ENCODE data around the gene THOC6. TPM values are rescaled to one million over a fixed set of nuclear protein-coding genes. Genes with fewer than 3 reads are reported as not detected.

THOC6 gene
- total and polyA plus RNA-seq, 9 of the 15 experiments (the other 6 are each of a cell fraction or from before 2014, with no cell fraction given), result 2.5 to 65.4 (median 42.3) TPM

- TF ChIP-seq KLF1 (tag; IDR thresholded peaks at IDR 0.05), result no peak
- peak; percentile 72 for TF ChIP-seq CTCFL (IDR thresholded peaks at IDR 0.05; ENCODE audit: borderline replicate concordance, insufficient read depth, low read depth, low read length, poor library complexity, severe bottlenecking)
- TF ChIP-seq PRDM10 (IDR thresholded peaks at IDR 0.05; ENCODE audit: partially characterized antibody), result no peak
- no peak for TF ChIP-seq ZNF57 (CRISPR knock-in tag; IDR thresholded peaks at IDR 0.05)
- TF ChIP-seq VEZF1 (CRISPR knock-in tag; IDR thresholded peaks at IDR 0.05), result no peak
- TF ChIP-seq ZNF77 (CRISPR knock-in tag; IDR thresholded peaks at IDR 0.05), result no peak
- TF ChIP-seq ATF3 (IDR thresholded peaks at IDR 0.05), result no peak
- TF ChIP-seq ATF3 (CRISPR knock-in tag; conservative IDR thresholded peaks at IDR 0.05), result no peak
- no peak for TF ChIP-seq ETV1 (tag; conservative IDR thresholded peaks at IDR 0.05; ENCODE audit: low read depth)
- 0 out of 2 replicates have a peak, but pooled peaks have one; percentile 41 for TF ChIP-seq CEBPG (CRISPR knock-in tag; IDR thresholded peaks at IDR 0.05)
- no peak for TF ChIP-seq CEBPG (tag; conservative IDR thresholded peaks at IDR 0.05 in 1 of 2, IDR thresholded peaks at IDR 0.05 in 1 of 2)
- TF ChIP-seq ZSCAN32 (CRISPR knock-in tag; IDR thresholded peaks at IDR 0.05), result no peak
- no peak for TF ChIP-seq CBFA2T3 (IDR thresholded peaks at IDR 0.05)
- TF ChIP-seq SFPQ (IDR thresholded peaks at IDR 0.05; ENCODE audit: low read depth, low read length), result no peak
- TF ChIP-seq NONO (IDR thresholded peaks at IDR 0.05; ENCODE audit: low read depth in 2 of 2, low read length in 1 of 2), result no peak
- TF ChIP-seq GTF2F1 (IDR thresholded peaks at IDR 0.05; ENCODE audit: low read depth, low read length), result no peak
- no peak for TF ChIP-seq MAFF (IDR thresholded peaks at IDR 0.05; ENCODE audit: low read length)
Observed at GRCh38 chr16:3021449-3022207, 2.2 kb upstream of the THOC6 start (continued).

Measured in K562 (cell line).